ENCODE measurements around the gene ARFGAP2. TPM values are rescaled to one million over a fixed set of nuclear protein-coding genes. Genes with fewer than 3 reads are reported as not detected.

The ARFGAP2 gene
- total RNA-seq, 1 experiment from 2014 or later = 97.5 TPM

DNA sequence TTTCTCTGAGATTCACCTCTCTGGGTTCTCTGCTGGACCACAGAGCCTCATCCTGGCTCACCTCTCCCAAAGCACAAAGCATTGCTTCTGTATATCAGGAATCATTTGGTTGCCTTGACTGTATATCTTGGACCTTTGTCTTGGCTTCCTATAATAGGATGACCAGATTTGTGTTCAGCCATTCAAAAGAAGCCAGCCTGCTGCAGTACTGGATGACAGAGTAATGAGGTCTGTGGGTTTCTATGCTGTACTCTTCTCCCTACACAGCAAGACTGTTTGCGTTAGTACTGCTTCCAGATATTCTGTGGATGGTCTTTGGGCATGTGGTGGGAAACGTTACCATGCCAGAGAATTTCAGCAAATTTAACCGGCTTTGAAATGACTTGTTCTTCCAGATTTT lies 39.8 kb downstream of the ARFGAP2 start:
- Histone ChIP-seq H3K27ac (ENCODE audit: low read length) (no peak overlapping the region), H3K4me2 (ENCODE audit: low read length) (no peak overlapping the region), H3K27me3 (ENCODE audit: low read length) (no peaks in the 10 kb centered on the region), H4K20me1 (ENCODE audit: low read length) (no peaks in the 10 kb centered on the region), H3K79me2 (ENCODE audit: low read length) (no peaks in the 10 kb centered on the region), H3K36me3 (ENCODE audit: low read depth, low read length) (no peaks in the 10 kb centered on the region), H3K9me3 (ENCODE audit: low read length) (no peaks in the 10 kb centered on the region), H3F3A (ENCODE audit: low read length, unreplicated experiment) (no peaks in the 10 kb centered on the region), H3K9me2 (replicated peaks; ENCODE audit: low read length) (no peaks in the 10 kb centered on the region), H3K4me1 (ENCODE audit: insufficient read depth, low read length) (no peaks in the 10 kb centered on the region), H2AFZ (ENCODE audit: low read length) (no peak overlapping the region), H3K9ac (ENCODE audit: low read length) (no peak overlapping the region), H3K4me3 (ENCODE audit: low read length) (no peak overlapping the region)
- no peak for ATAC-seq
- ChIA-PET POLR2A (ENCODE audit: unreplicated experiment) (no interaction called here), CTCF (no interaction called here)
- intact Hi-C loops (cut with micrococcal nuclease) = no loop called here
- no TSS peak for BruUV-seq (replicated peaks)
- TF ChIP-seq, protein P1, sequence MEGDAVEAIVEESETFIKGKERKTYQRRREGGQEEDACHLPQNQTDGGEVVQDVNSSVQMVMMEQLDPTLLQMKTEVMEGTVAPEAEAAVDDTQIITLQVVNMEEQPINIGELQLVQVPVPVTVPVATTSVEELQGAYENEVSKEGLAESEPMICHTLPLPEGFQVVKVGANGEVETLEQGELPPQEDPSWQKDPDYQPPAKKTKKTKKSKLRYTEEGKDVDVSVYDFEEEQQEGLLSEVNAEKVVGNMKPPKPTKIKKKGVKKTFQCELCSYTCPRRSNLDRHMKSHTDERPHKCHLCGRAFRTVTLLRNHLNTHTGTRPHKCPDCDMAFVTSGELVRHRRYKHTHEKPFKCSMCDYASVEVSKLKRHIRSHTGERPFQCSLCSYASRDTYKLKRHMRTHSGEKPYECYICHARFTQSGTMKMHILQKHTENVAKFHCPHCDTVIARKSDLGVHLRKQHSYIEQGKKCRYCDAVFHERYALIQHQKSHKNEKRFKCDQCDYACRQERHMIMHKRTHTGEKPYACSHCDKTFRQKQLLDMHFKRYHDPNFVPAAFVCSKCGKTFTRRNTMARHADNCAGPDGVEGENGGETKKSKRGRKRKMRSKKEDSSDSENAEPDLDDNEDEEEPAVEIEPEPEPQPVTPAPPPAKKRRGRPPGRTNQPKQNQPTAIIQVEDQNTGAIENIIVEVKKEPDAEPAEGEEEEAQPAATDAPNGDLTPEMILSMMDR (conservative IDR thresholded peaks at IDR 0.05; ENCODE audit: low read depth, low read length) = no peak
- TF ChIP-seq EZH2 (IDR thresholded peaks at IDR 0.05; ENCODE audit: low read length, unreplicated experiment) = no peak
- TF ChIP-seq EZH2phosphoT487 (IDR thresholded peaks at IDR 0.05; ENCODE audit: borderline replicate concordance, low read length) = no peak
- DNase-seq = no peak

DNA sequence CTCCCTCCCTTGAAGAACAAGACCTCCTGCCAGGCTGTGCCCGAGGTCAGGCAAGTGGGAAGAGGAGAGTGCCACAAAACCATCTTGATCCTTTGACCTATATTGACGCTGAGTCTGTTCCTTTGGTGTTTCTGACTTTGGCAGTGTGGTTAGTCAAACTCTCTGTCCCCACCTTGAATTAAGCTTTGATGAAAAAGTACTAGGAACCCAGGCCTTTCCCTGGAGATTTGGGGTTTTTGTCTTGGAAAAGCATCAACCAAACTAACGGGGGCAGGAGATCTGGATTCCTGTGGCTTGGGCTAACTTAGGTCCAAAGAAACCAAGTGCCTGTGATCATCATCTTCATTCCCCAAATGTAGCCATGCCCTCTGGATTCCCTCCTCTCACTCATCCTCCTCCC lies 40.4 kb downstream of the ARFGAP2 start:
- CTCF ChIA-PET = no interaction called here
- H3K27ac ChIP-seq (ENCODE audit: low read length) = no peak overlapping the region
- H3F3A ChIP-seq (ENCODE audit: low read length, unreplicated experiment) = no peaks in the 10 kb centered on the region
- no peak overlapping the region for H3K9ac ChIP-seq (ENCODE audit: low read length)
- no peaks in the 10 kb centered on the region for H3K4me1 ChIP-seq (ENCODE audit: insufficient read depth, low read length)
- no peaks in the 10 kb centered on the region for H3K9me2 ChIP-seq (replicated peaks; ENCODE audit: low read length)
- no peaks in the 10 kb centered on the region for H3K27me3 ChIP-seq (ENCODE audit: low read length)
- POLR2A ChIA-PET (ENCODE audit: unreplicated experiment) = no interaction called here
- no peak overlapping the region for H2AFZ ChIP-seq (ENCODE audit: low read length)
- no peaks in the 10 kb centered on the region for H4K20me1 ChIP-seq (ENCODE audit: low read length)
- no TSS peak for BruUV-seq (replicated peaks)
- H3K36me3 ChIP-seq (ENCODE audit: low read depth, low read length) = no peaks in the 10 kb centered on the region
- no peak overlapping the region for H3K4me2 ChIP-seq (ENCODE audit: low read length)
- TF ChIP-seq EZH2phosphoT487 (IDR thresholded peaks at IDR 0.05; ENCODE audit: borderline replicate concordance, low read length) (no peak), EZH2 (IDR thresholded peaks at IDR 0.05; ENCODE audit: low read length, unreplicated experiment) (no peak)
- TF ChIP-seq, protein P1 (conservative IDR thresholded peaks at IDR 0.05; ENCODE audit: low read depth, low read length) = no peak
- no peaks in the 10 kb centered on the region for H3K79me2 ChIP-seq (ENCODE audit: low read length)
- no peak overlapping the region for H3K4me3 ChIP-seq (ENCODE audit: low read length)
- intact Hi-C loops (cut with micrococcal nuclease) = no loop called here
- H3K9me3 ChIP-seq (ENCODE audit: low read length) = no peaks in the 10 kb centered on the region
- DNase-seq (no peak), ATAC-seq (no peak)

- Histone ChIP-seq H3K4me1 (ENCODE audit: insufficient read depth, low read length) (no peaks in the 10 kb centered on the region), H3K4me2 (ENCODE audit: low read length) (no peak overlapping the region), H3K27ac (ENCODE audit: low read length) (no peak overlapping the region), H3F3A (ENCODE audit: low read length, unreplicated experiment) (no peaks in the 10 kb centered on the region), H4K20me1 (ENCODE audit: low read length) (no peaks in the 10 kb centered on the region), H3K79me2 (ENCODE audit: low read length) (no peaks in the 10 kb centered on the region), H3K9me2 (replicated peaks; ENCODE audit: low read length) (no peaks in the 10 kb centered on the region), H3K36me3 (ENCODE audit: low read depth, low read length) (no peaks in the 10 kb centered on the region), H3K4me3 (ENCODE audit: low read length) (no peak overlapping the region), H3K9me3 (ENCODE audit: low read length) (no peaks in the 10 kb centered on the region), H3K27me3 (ENCODE audit: low read length) (no peaks in the 10 kb centered on the region), H3K9ac (ENCODE audit: low read length) (no peak overlapping the region), H2AFZ (ENCODE audit: low read length) (no peak overlapping the region)
- BruUV-seq (replicated peaks) = no TSS peak
- POLR2A ChIA-PET (ENCODE audit: unreplicated experiment) = no interaction called here
- CTCF ChIA-PET = no interaction called here
- TF ChIP-seq, protein P1 (conservative IDR thresholded peaks at IDR 0.05; ENCODE audit: low read depth, low read length) = no peak
- no peak for TF ChIP-seq EZH2phosphoT487 (IDR thresholded peaks at IDR 0.05; ENCODE audit: borderline replicate concordance, low read length)
- no peak for TF ChIP-seq EZH2 (IDR thresholded peaks at IDR 0.05; ENCODE audit: low read length, unreplicated experiment)
- intact Hi-C loops (cut with micrococcal nuclease) = no loop called here
- DNase-seq = no peak
- no peak for ATAC-seq
These were observed 43.7 kb downstream of the ARFGAP2 start for GRCh38 chr11:47132981-47133380.
